ENCODE results near the gene ACSM4.

DNA sequence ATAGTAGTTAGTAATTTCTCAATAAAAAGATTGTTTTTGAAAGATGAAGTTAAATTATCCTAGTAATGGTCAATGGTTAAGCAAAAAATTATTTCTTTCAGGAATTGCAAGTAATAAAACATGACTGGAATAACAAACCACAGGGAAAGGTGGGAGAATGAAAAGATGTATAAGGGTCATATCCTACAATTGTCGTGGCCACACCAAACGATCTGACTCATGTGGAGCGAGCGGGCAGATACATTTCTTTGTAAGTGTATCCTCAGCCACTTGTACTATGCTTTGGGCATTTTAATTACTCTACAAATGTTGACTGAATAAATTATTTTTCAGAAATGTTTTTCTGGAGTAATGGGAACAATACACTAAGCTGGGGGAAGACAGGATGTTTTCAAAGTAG, 45.5 kb downstream of the ACSM4 start:
- TF ChIP-seq, protein P1, sequence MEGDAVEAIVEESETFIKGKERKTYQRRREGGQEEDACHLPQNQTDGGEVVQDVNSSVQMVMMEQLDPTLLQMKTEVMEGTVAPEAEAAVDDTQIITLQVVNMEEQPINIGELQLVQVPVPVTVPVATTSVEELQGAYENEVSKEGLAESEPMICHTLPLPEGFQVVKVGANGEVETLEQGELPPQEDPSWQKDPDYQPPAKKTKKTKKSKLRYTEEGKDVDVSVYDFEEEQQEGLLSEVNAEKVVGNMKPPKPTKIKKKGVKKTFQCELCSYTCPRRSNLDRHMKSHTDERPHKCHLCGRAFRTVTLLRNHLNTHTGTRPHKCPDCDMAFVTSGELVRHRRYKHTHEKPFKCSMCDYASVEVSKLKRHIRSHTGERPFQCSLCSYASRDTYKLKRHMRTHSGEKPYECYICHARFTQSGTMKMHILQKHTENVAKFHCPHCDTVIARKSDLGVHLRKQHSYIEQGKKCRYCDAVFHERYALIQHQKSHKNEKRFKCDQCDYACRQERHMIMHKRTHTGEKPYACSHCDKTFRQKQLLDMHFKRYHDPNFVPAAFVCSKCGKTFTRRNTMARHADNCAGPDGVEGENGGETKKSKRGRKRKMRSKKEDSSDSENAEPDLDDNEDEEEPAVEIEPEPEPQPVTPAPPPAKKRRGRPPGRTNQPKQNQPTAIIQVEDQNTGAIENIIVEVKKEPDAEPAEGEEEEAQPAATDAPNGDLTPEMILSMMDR (IDR thresholded peaks at IDR 0.05), result no peak
- TF ChIP-seq POLR2A (IDR thresholded peaks at IDR 0.05), result no peak

Measured in gastroesophageal sphincter (tissue), 3 donors.